ENCODE measurements around the gene FHOD3.

DNA sequence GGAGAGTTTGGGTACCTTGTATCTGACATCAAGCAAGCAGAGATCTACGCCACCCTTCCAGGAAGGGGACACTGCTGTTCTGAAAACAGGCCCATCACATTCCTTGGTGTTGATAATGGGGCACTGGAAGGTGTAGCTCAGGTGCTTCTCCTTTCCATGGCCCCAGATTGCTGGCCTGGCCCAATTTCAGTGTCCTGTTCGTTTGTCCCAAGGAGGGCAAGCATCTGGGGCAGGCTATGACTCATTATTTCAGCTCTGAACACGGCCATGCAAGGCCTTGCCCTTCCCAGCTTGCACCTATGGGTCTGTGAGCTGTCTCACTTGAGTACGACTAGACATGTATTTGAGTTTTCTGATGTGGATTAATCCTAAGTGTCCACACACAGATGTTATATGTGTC, 101.5 kb downstream of the FHOD3 start:
- TF ChIP-seq, protein P1, sequence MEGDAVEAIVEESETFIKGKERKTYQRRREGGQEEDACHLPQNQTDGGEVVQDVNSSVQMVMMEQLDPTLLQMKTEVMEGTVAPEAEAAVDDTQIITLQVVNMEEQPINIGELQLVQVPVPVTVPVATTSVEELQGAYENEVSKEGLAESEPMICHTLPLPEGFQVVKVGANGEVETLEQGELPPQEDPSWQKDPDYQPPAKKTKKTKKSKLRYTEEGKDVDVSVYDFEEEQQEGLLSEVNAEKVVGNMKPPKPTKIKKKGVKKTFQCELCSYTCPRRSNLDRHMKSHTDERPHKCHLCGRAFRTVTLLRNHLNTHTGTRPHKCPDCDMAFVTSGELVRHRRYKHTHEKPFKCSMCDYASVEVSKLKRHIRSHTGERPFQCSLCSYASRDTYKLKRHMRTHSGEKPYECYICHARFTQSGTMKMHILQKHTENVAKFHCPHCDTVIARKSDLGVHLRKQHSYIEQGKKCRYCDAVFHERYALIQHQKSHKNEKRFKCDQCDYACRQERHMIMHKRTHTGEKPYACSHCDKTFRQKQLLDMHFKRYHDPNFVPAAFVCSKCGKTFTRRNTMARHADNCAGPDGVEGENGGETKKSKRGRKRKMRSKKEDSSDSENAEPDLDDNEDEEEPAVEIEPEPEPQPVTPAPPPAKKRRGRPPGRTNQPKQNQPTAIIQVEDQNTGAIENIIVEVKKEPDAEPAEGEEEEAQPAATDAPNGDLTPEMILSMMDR (conservative IDR thresholded peaks at IDR 0.05; ENCODE audit: low read depth in 2 of 2): no peak
- TF ChIP-seq EZH2 (IDR thresholded peaks at IDR 0.05; ENCODE audit: low read depth, unreplicated experiment) (no peak), CREB1 (CRISPR knock-in tag; IDR thresholded peaks at IDR 0.05; ENCODE audit: low read depth) (no peak), POLR2AphosphoS5 (IDR thresholded peaks at IDR 0.05; ENCODE audit: low read depth) (no peak), EZH2phosphoT487 (IDR thresholded peaks at IDR 0.05; ENCODE audit: unreplicated experiment) (no peak), ZNF114 (CRISPR knock-in tag; IDR thresholded peaks at IDR 0.05) (no peak), JUNB (IDR thresholded peaks at IDR 0.05; ENCODE audit: unreplicated experiment) (no peak)
- TF ChIP-seq, protein P2, sequence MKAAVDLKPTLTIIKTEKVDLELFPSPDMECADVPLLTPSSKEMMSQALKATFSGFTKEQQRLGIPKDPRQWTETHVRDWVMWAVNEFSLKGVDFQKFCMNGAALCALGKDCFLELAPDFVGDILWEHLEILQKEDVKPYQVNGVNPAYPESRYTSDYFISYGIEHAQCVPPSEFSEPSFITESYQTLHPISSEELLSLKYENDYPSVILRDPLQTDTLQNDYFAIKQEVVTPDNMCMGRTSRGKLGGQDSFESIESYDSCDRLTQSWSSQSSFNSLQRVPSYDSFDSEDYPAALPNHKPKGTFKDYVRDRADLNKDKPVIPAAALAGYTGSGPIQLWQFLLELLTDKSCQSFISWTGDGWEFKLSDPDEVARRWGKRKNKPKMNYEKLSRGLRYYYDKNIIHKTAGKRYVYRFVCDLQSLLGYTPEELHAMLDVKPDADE (IDR thresholded peaks at IDR 0.05): no peak
